Stimulated activated CD4-positive, alpha-beta T cell treated with anti-CD3 and anti-CD28 coated beads, Interleukin-1b, Interleukin-23, amount 100 ng/mL, for 24 hours (primary cell): ENCODE data around the gene RBMS3.
"Not testable (repeated sequence)": the region's sequence is repeated elsewhere in the genome, so short reads cannot be mapped to it uniquely, and the experiment has no call there.

Source experiments
- DNase-seq, 4 experiments: peaks; one replicate each; pipeline ENCODE4 v3.0.0-alpha.2; 2020; ENCODE audit warnings: low read depth in 4 of 4, low spot score in 1 of 4

Gene RBMS3

GRCh38 chr3:29337565-29337964 lies 56.7 kb downstream of the RBMS3 start:
- no peak for DNase-seq

GRCh38 chr3:29338377-29338776 lies 57.5 kb downstream of the RBMS3 start:
- DNase-seq = no peak

GRCh38 chr3:29339016-29339833 lies 58.4 kb downstream of the RBMS3 start:
- DNase-seq = no peak

GRCh38 chr3:29344154-29344553 lies 63.3 kb downstream of the RBMS3 start:
- no peak for DNase-seq

GRCh38 chr3:29344935-29345334 lies 64.1 kb downstream of the RBMS3 start:
- DNase-seq = no peak

GRCh38 chr3:29345516-29346300 lies 64.8 kb downstream of the RBMS3 start:
- DNase-seq = no peak

- no peak for DNase-seq
Observed at GRCh38 chr3:29346828-29347227, 66.0 kb downstream of the RBMS3 start.

- no peak for DNase-seq
Observed at GRCh38 chr3:29347412-29347811, 66.5 kb downstream of the RBMS3 start.

- DNase-seq = no peak
Observed at GRCh38 chr3:29348316-29348715, 67.4 kb downstream of the RBMS3 start.

GRCh38 chr3:29349049-29349448 lies 68.2 kb downstream of the RBMS3 start:
- DNase-seq = no peak

- DNase-seq = no peak
Observed at GRCh38 chr3:29353807-29354206, 72.9 kb downstream of the RBMS3 start.

- DNase-seq = no peak
Observed at GRCh38 chr3:29354894-29355293, 74.0 kb downstream of the RBMS3 start.

GRCh38 chr3:29356062-29356461 lies 75.2 kb downstream of the RBMS3 start:
- DNase-seq = no peak

- not testable (repeated sequence) for DNase-seq
Observed at GRCh38 chr3:29360289-29360688, 79.4 kb downstream of the RBMS3 start.

GRCh38 chr3:29363110-29363509 lies 82.2 kb downstream of the RBMS3 start:
- no peak for DNase-seq

- DNase-seq = no peak
Observed at GRCh38 chr3:29370021-29370420, 89.2 kb downstream of the RBMS3 start.

- DNase-seq = no peak
Observed at GRCh38 chr3:29370476-29371420, 89.9 kb downstream of the RBMS3 start.

- DNase-seq = no peak
Observed at GRCh38 chr3:29373131-29373680, 92.3 kb downstream of the RBMS3 start.

GRCh38 chr3:29374226-29374625 lies 93.4 kb downstream of the RBMS3 start:
- no peak for DNase-seq

GRCh38 chr3:29379097-29379496 lies 98.2 kb downstream of the RBMS3 start:
- DNase-seq = no peak

- DNase-seq = no peak
Observed at GRCh38 chr3:29381595-29381994, 100.7 kb downstream of the RBMS3 start.
